C4-2B (cell line): ENCODE data around the gene SALL4.

Experiments used
- ZFX ChIP-seq: fragments of 450-650 bp; IDR thresholded peaks from 2 replicates; pipeline ENCODE4 v1.6.1; 2017
- TF ChIP-seq, protein P1 (sequence below): fragments of 450-650 bp; conservative IDR thresholded peaks from 2 replicates; pipeline ENCODE4 v1.5.1; 2017; ENCODE audit warnings: mild to moderate bottlenecking

- TF ChIP-seq, protein P1, sequence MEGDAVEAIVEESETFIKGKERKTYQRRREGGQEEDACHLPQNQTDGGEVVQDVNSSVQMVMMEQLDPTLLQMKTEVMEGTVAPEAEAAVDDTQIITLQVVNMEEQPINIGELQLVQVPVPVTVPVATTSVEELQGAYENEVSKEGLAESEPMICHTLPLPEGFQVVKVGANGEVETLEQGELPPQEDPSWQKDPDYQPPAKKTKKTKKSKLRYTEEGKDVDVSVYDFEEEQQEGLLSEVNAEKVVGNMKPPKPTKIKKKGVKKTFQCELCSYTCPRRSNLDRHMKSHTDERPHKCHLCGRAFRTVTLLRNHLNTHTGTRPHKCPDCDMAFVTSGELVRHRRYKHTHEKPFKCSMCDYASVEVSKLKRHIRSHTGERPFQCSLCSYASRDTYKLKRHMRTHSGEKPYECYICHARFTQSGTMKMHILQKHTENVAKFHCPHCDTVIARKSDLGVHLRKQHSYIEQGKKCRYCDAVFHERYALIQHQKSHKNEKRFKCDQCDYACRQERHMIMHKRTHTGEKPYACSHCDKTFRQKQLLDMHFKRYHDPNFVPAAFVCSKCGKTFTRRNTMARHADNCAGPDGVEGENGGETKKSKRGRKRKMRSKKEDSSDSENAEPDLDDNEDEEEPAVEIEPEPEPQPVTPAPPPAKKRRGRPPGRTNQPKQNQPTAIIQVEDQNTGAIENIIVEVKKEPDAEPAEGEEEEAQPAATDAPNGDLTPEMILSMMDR, result no peak
- no peak for TF ChIP-seq ZFX
Observed at GRCh38 chr20:51791626-51792025, 10.7 kb downstream of the SALL4 start.
